NCI-H1105 (cell line): Measurements from ENCODE around the gene STX8.

Experiments used
- DNase-seq: peaks from one replicate; lab custom pipeline; 2025; lab: John Stamatoyannopoulos, UW

The STX8 gene

GRCh38 chr17:9294661-9295210 is 280.9 kb downstream of the STX8 start:
- DNase-seq: no peak

GRCh38 chr17:9292561-9292941 is 283.1 kb downstream of the STX8 start:
- no peak for DNase-seq

GRCh38 chr17:9291912-9292560 is 283.6 kb downstream of the STX8 start:
- no peak for DNase-seq

GRCh38 chr17:9290226-9290613 is 285.4 kb downstream of the STX8 start:
- no peak for DNase-seq

GRCh38 chr17:9287306-9287705 is 288.3 kb downstream of the STX8 start:
- no peak for DNase-seq

- no peak for DNase-seq
These were observed 289.2 kb downstream of the STX8 start for GRCh38 chr17:9286434-9286833.

GRCh38 chr17:9285602-9286427 is 289.8 kb downstream of the STX8 start:
- DNase-seq: no peak

- DNase-seq: no peak
These were observed 290.7 kb downstream of the STX8 start for GRCh38 chr17:9284884-9285283.

- no peak for DNase-seq
These were observed 291.7 kb downstream of the STX8 start for GRCh38 chr17:9283909-9284308.

GRCh38 chr17:9279893-9280292 is 295.7 kb downstream of the STX8 start:
- no peak for DNase-seq

- no peak for DNase-seq
These were observed 300.6 kb downstream of the STX8 start for GRCh38 chr17:9274973-9275372.

- no peak for DNase-seq
These were observed 301.9 kb downstream of the STX8 start for GRCh38 chr17:9273428-9274391.

GRCh38 chr17:9272501-9273200 is 303.0 kb downstream of the STX8 start:
- no peak for DNase-seq

GRCh38 chr17:9271989-9272388 is 303.6 kb downstream of the STX8 start:
- no peak for DNase-seq

- DNase-seq: no peak
These were observed 304.7 kb downstream of the STX8 start for GRCh38 chr17:9270921-9271320.

GRCh38 chr17:9269350-9270035 is 306.1 kb downstream of the STX8 start:
- DNase-seq: no peak

- no peak for DNase-seq
These were observed 307.1 kb downstream of the STX8 start for GRCh38 chr17:9268546-9268945.

- no peak for DNase-seq
These were observed 308.9 kb downstream of the STX8 start for GRCh38 chr17:9266697-9267117.

- DNase-seq: no peak
These were observed 309.5 kb downstream of the STX8 start for GRCh38 chr17:9266031-9266680.
